Lower leg skin (tissue), 4 donors: ENCODE measurements around the gene ADAMTS6. TPM values are rescaled to one million over a fixed set of nuclear protein-coding genes. Genes with fewer than 3 reads are reported as not detected.

Experiments
- DNase-seq, 2 donors: peaks; one replicate each; pipeline ENCODE4 v3.0.0-alpha.2; 2019; ENCODE audit warnings: low spot score in 2 of 2
- H3K4me3 ChIP-seq: fragments of 200-600 bp; sonication (generic); 2 replicates; pipeline ENCODE4 v1.5.1; 2017; ENCODE audit warnings: mild to moderate bottlenecking, low read depth; ENCODE audit not compliant: poor library complexity, severe bottlenecking
- POLR2A ChIP-seq, 2 donors: fragments of 450-650 bp; IDR thresholded peaks; one replicate each; pipeline ENCODE4 v1.6.1; 2016 to 2017; ENCODE audit warnings: antibody characterized with exemption in 2 of 2, mild to moderate bottlenecking in 1 of 2, moderate library complexity in 1 of 2
- WGBS, 2 donors: methylation state at CpG; one replicate each; pipeline ENCODE4 v1.1.5; 2018; 5-methylcytosine and 5-hydroxymethylcytosine counted together
- intact Hi-C: fragments of 100-400 bp; cut with DNase I; formaldehyde crosslinking; loops from one replicate; pipeline ENCODE4 v1.15.0; 2023; ENCODE audit warnings: low total_unique reads
- total RNA-seq, 4 donors: library from RNA; depleted of rRNA; stranded (reverse); fragments of >200 nt; gene quantifications; one replicate each; pipeline ENCODE4 v1.1.0, GENCODE V29; 2016
- TF ChIP-seq, protein P1 (sequence below), 3 donors: fragments of 450-650 bp; IDR thresholded peaks; one replicate each; pipeline ENCODE4 v1.5.1; 2016; ENCODE audit warnings: antibody characterized with exemption in 3 of 3, mild to moderate bottlenecking in 3 of 3, moderate library complexity in 2 of 3

The ADAMTS6 gene
- total RNA-seq, 4 donors from 2014 or later: 0.42 to 1.1 (median 0.82) TPM

DNA sequence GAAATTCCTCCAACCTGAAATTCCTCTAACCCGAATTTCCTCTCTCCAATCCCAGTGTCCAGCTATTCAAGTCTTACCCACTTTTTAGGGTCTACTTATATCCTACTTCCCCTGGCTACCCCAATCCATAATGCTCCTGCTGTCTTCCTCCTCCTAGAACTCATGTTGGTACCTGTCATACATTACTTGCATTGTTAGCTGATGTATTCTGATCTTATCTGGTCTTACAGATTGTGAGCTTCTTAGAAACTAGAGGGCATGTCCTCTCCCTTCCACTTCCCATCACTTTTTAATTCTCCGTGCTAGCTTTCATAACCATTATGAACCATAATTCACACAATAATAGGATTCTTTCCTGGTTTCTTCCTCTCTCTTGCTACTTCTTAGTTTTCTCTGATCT is 376.9 kb downstream of the ADAMTS6 start:
- WGBS, 2 donors: 56 to 71% methylated on average over 2 of the region's 2 CpGs

GRCh38 chr5:65103756-65104440 is 377.8 kb downstream of the ADAMTS6 start:
- WGBS, 2 donors: 71 to 73% methylated on average over 15 of the region's 15 CpGs
- no peak overlapping the region for H3K4me3 ChIP-seq
- TF ChIP-seq POLR2A (IDR thresholded peaks at IDR 0.05): no peak
- TF ChIP-seq, protein P1, sequence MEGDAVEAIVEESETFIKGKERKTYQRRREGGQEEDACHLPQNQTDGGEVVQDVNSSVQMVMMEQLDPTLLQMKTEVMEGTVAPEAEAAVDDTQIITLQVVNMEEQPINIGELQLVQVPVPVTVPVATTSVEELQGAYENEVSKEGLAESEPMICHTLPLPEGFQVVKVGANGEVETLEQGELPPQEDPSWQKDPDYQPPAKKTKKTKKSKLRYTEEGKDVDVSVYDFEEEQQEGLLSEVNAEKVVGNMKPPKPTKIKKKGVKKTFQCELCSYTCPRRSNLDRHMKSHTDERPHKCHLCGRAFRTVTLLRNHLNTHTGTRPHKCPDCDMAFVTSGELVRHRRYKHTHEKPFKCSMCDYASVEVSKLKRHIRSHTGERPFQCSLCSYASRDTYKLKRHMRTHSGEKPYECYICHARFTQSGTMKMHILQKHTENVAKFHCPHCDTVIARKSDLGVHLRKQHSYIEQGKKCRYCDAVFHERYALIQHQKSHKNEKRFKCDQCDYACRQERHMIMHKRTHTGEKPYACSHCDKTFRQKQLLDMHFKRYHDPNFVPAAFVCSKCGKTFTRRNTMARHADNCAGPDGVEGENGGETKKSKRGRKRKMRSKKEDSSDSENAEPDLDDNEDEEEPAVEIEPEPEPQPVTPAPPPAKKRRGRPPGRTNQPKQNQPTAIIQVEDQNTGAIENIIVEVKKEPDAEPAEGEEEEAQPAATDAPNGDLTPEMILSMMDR (IDR thresholded peaks at IDR 0.05): no peak
- no peak for DNase-seq
- intact Hi-C loops: no loop called here

More for the DNA sequence above, 376.9 kb downstream of the ADAMTS6 start:
- intact Hi-C loops: no loop called here
- no peak overlapping the region for H3K4me3 ChIP-seq
- TF ChIP-seq POLR2A (IDR thresholded peaks at IDR 0.05): no peak
- TF ChIP-seq, protein P1 (IDR thresholded peaks at IDR 0.05): no peak
- DNase-seq: no peak

DNA sequence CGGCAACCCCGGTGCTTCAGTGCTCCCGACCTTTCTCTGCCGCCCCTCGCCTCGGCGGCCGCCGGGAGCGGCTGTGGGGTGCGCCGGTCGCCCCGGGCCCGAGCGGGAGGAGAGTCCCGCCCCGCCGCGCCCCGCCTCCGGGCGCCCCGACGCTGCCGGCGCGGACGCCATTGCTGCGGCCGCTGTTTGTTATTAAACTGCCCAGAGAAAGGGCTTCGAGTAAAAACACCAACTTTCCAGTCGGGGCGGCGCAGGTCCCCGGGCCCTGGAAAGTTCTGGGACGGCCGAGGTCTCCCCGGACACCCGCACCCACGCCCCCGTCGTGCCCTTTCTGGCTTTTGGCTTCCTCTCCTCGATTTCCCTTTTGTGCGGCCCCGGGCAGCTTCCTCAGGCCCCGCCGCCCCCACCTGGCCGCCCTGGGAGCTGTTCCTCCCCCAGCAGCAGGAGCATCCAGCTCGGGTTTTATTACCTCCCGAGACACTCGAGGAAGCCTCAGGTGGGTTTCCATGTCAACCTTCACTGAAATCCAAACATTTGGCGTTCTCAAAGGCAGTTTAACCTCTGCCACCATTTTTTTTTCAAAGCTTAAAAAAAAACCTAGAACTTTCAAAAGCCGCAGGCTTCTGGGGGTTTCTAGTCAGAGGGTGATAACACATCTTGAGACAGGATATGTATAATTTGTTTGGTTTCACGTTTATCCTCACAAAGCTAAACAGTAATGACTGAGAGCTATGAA is 378.6 kb downstream of the ADAMTS6 start:
- WGBS, 2 donors: 1% methylated on average over 31 to 48 of the region's 55 CpGs
- peak; percentile 25 to 88 for DNase-seq
- no peak for TF ChIP-seq POLR2A (IDR thresholded peaks at IDR 0.05)
- TF ChIP-seq, protein P1 (IDR thresholded peaks at IDR 0.05): no peak
- intact Hi-C loops: no loop called here
- peak overlapping the region; percentile 27 for H3K4me3 ChIP-seq

GRCh38 chr5:65102371-65102975 is 379.2 kb downstream of the ADAMTS6 start:
- TF ChIP-seq, protein P1 (IDR thresholded peaks at IDR 0.05): no peak
- 40 to 47% methylated on average over 17 of the region's 17 CpGs for WGBS, 2 donors
- peak overlapping the region; percentile 27 for H3K4me3 ChIP-seq
- intact Hi-C loops: no loop called here
- DNase-seq: no peak

- no peak for DNase-seq
Observed at GRCh38 chr5:65101632-65102100, 380.1 kb downstream of the ADAMTS6 start.

More at GRCh38 chr5:65101632-65102100, 380.1 kb downstream of the ADAMTS6 start:
- WGBS, 2 donors: 84 to 90% methylated on average over 8 of the region's 8 CpGs
- TF ChIP-seq, protein P1 (IDR thresholded peaks at IDR 0.05): no peak
- TF ChIP-seq POLR2A (IDR thresholded peaks at IDR 0.05): no peak
- intact Hi-C loops: no loop called here
- no peak overlapping the region for H3K4me3 ChIP-seq
